Ascending aorta (tissue), 2 donors: ENCODE data around the gene INPP5D. TPM values are rescaled to one million over a fixed set of nuclear protein-coding genes. Genes with fewer than 3 reads are reported as not detected.

Experiments used
- DNase-seq, 2 donors: peaks; one replicate each; pipeline ENCODE4 v3.0.0-alpha.2; 2019; ENCODE audit warnings: low spot score in 2 of 2
- H3K27ac ChIP-seq, 2 donors: fragments of 200-600 bp; sonication (generic); one replicate each; pipeline ENCODE4 v1.5.1; 2016 to 2017; ENCODE audit warnings: mild to moderate bottlenecking in 1 of 2
- H3K27me3 ChIP-seq: fragments of 200-600 bp; sonication (generic); one replicate; pipeline ENCODE4 v1.5.1; 2017
- H3K36me3 ChIP-seq, 2 donors: fragments of 200-600 bp; sonication (generic); one replicate each; pipeline ENCODE4 v1.5.1; 2016
- H3K4me1 ChIP-seq, 2 donors: fragments of 200-600 bp; sonication (generic); one replicate each; pipeline ENCODE4 v1.5.1; 2016 to 2017; ENCODE audit warnings: mild to moderate bottlenecking in 1 of 2
- H3K4me3 ChIP-seq, 2 donors: fragments of 200-600 bp; sonication (generic); one replicate each; pipeline ENCODE4 v1.5.1; 2016 to 2017; ENCODE audit warnings: mild to moderate bottlenecking in 1 of 2
- H3K9me3 ChIP-seq, 2 donors: fragments of 200-600 bp; sonication (generic); one replicate each; pipeline ENCODE4 v1.5.1; 2016
- CTCF ChIP-seq, 3 experiments: fragments of 200-600 bp in 2 of 3; fragments of 450-650 bp in 1 of 3; sonication (generic) in 2 of 3; IDR thresholded peaks; one replicate each; pipeline ENCODE4 v1.5.1; 2016 to 2019; ENCODE audit warnings: antibody characterized with exemption in 3 of 3, mild to moderate bottlenecking in 1 of 3, moderate library complexity in 1 of 3
- intact Hi-C: fragments of 100-400 bp; cut with DNase I; formaldehyde crosslinking; loops from one replicate; pipeline ENCODE4 v1.15.1; 2023
- total RNA-seq: library from RNA; depleted of rRNA; stranded (reverse); fragments of >200 nt; gene quantifications from one replicate; pipeline ENCODE4 v1.1.0, GENCODE V29; 2016

INPP5D gene
- total RNA-seq, 1 donor from 2014 or later, result 21.7 TPM

GRCh38 chr2:233168919-233169318, 108.8 kb downstream of the INPP5D start:
- H3K27me3 ChIP-seq, result no peaks in the 10 kb centered on the region
- no peaks in the 10 kb centered on the region for H3K36me3 ChIP-seq
- H3K9me3 ChIP-seq, result no peaks in the 10 kb centered on the region
- H3K4me1 ChIP-seq, result no peaks in the 10 kb centered on the region
- intact Hi-C loops, result no loop called here
- TF ChIP-seq CTCF (IDR thresholded peaks at IDR 0.05), result no peak
- no peak overlapping the region for H3K4me3 ChIP-seq
- DNase-seq, result no peak
- H3K27ac ChIP-seq, result no peak overlapping the region

- TF ChIP-seq CTCF (IDR thresholded peaks at IDR 0.05), result no peak
- no peaks in the 10 kb centered on the region for H3K9me3 ChIP-seq
- no peak for DNase-seq
- no peaks in the 10 kb centered on the region for H3K36me3 ChIP-seq
- no peak overlapping the region for H3K27ac ChIP-seq
- no peaks in the 10 kb centered on the region for H3K27me3 ChIP-seq
- intact Hi-C loops, result no loop called here
- H3K4me3 ChIP-seq, result no peak overlapping the region
- H3K4me1 ChIP-seq, result no peaks in the 10 kb centered on the region
These were observed 111.2 kb downstream of the INPP5D start for GRCh38 chr2:233171344-233171743.

- Histone ChIP-seq H3K4me1 (no peaks in the 10 kb centered on the region), H3K4me3 (no peak overlapping the region), H3K9me3 (no peaks in the 10 kb centered on the region), H3K36me3 (no peaks in the 10 kb centered on the region), H3K27ac (no peak overlapping the region), H3K27me3 (no peaks in the 10 kb centered on the region)
- TF ChIP-seq CTCF (IDR thresholded peaks at IDR 0.05), result no peak
- DNase-seq, result no peak
- intact Hi-C loops, result no loop called here
These were observed 113.0 kb downstream of the INPP5D start for GRCh38 chr2:233173115-233173514.

- intact Hi-C loops, result no loop called here
- H3K4me1 ChIP-seq, result no peaks in the 10 kb centered on the region
- H3K4me3 ChIP-seq, result no peak overlapping the region
- no peak overlapping the region for H3K27ac ChIP-seq
- H3K9me3 ChIP-seq, result no peaks in the 10 kb centered on the region
- DNase-seq, result no peak
- H3K27me3 ChIP-seq, result no peaks in the 10 kb centered on the region
- no peaks in the 10 kb centered on the region for H3K36me3 ChIP-seq
- TF ChIP-seq CTCF (IDR thresholded peaks at IDR 0.05), result no peak
These were observed 114.0 kb downstream of the INPP5D start for GRCh38 chr2:233174137-233174536.

- Histone ChIP-seq H3K4me3 (no peak overlapping the region), H3K27ac (no peak overlapping the region), H3K9me3 (no peaks in the 10 kb centered on the region), H3K27me3 (no peaks in the 10 kb centered on the region), H3K4me1 (no peaks in the 10 kb centered on the region), H3K36me3 (no peaks in the 10 kb centered on the region)
- intact Hi-C loops, result no loop called here
- no peak for DNase-seq
- no peak for TF ChIP-seq CTCF (IDR thresholded peaks at IDR 0.05)
These were observed 119.1 kb downstream of the INPP5D start for GRCh38 chr2:233178994-233179847.
